ENCODE data around the gene ZBED3.
"Not testable (repeated sequence)": the region's sequence is repeated elsewhere in the genome, so short reads cannot be mapped to it uniquely, and the experiment has no call there.

Gene ZBED3, protein sequence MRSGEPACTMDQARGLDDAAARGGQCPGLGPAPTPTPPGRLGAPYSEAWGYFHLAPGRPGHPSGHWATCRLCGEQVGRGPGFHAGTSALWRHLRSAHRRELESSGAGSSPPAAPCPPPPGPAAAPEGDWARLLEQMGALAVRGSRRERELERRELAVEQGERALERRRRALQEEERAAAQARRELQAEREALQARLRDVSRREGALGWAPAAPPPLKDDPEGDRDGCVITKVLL

DNA sequence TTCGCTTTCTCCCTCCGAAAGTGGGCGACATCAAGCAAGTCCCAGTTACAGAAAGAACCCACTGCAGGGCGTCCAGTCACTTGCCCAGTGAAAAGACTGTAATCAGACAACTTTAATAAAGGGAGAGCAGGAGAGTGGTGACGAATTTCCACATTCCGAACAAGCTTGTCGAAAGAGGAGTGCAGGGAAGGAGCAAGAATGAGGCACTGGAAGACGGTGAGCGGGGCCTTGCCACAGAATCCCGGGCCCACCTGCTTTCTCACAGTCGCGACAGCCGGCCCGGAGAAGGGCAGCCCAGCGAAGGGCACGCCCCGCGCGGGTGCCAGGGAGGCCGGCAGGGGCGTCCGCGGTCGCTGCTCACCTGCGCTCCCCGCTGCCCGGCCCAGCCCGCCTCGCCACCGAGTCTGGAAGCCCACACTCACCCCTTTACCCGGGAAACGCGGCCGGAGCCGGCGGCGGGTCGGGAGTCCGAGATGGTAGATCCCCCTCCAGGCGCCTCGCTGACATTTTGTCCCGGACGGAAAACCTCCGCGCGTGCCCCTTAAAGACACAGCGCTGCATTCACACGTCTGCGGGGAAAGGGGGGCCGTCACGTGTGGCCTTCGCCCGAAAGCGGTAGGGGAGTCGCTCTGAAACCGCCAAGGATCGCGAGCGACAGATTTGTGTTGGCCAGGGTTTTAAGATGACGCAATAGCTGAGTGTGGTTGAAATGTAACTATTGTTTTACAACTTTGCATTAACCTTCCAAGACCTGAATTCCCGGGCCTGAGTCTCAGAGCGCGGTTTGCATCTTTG, at the start of gene ZBED3:
TSS of gene ZBED3 (minus strand) at position 597 of the 795 bp plus-strand sequence. CDS start 9,407 bp downstream, outside the sequence.
- peak; percentile 88 for DNase-seq

DNA sequence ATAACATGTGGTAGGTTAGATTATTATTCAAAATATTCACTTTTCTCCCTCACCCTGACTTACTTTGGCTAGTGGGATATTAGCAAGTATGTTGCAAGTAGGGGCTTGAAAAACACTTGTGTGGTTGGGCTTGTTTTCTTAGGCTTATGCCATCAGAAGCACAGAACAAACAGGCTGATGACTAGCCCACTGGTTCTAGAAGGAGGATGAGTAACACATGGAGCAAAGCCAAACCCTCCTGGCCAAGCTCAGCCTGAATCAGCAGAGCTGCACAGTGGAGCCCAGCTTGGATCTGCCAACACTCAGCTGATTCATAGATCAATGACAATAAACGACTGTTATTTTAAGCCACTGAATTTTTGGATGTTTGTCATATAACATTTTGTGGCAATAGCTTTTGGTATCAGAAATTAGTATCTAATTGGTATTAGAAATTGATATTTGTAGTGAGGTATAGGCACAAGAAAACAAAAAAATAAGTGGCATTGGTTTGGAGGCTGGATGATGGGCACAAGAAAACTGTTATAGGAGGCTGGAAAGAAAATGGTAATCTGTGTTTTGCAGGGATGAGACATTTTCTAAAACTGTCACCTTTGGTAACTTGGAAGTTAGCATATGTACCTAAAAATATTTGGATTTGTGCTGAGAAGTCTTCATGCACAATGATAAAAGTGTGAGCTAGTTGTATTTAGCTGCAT, 46.1 kb upstream of the ZBED3 start:
- no peak for DNase-seq

DNA sequence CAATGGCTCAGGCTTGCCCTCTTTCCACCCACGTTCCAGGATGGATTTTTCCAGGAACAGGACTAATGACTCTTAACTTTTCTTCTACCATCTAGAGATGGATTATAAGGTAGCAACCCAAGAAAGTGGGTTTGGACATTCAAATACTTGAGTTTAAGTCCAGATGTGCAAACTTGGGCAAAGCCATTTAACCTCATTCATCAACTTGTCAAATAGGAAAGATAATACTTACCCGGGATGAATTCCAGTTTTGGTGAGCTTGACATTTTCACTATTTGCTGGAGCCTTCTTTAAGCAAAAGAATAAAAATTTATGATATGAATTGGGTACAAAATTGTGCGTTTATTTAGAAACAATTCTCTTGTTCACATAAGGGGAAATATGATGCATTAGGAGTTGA, 44.3 kb upstream of the ZBED3 start:
- DNase-seq: no peak

DNA sequence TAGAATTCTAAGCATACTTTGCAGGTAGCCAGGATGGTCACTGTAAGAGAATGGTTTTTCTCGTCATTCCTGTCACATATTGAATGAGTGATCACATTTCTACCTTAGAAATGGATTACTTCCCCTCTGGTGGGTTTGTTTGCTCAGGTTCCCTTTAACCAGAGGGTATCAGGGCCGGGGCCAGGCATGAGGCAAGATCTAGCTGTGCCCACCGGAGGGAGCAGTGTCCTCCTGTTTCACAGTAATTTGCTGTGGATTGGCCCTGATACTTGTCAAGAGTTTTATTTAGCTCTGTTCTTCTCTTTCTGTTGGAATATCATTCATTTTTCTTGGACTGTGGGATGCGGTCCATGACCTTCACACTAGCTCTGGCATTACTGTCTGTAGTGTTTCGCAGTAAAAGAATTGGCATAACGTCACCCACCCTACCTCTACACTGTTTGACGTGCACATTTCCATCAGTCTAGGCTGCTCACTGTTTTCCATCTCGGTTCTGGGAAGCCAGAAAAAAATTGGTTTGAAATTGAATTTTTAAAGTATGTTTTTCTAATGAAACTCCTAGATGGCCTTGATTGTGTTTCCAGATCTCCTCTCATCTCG, 42.4 kb upstream of the ZBED3 start:
- peak; percentile 8 for DNase-seq

DNA sequence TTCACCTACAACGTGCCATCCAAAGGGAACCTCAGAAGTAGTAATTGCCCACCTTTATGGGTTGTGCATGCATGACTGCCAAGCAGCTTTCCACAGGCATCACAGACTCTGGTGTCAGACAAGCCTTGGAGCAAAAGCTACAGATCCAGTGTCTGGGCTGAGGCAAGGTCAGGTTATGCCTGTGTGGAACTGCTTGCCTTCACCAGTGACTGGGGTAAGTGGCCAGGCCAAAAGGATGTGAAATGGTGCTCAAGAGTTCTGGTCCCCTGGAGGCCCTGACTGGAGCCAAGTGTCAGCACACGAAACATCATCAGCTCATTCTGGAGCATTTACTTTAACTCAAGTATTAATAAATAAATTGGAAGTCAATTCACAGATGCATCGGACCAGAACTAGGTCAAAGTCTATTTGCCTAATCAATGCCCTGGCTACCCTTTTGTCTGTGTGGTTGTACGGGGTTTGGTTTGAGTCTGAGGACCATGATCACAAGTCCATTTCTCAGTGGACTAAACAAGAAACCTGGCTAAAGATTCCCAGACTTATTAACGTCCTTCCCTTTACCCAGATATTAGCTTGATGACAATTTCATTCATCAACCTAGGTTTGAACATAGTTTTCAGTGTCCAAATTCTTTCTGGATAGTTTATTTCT, 41.5 kb upstream of the ZBED3 start:
- DNase-seq: no peak

DNA sequence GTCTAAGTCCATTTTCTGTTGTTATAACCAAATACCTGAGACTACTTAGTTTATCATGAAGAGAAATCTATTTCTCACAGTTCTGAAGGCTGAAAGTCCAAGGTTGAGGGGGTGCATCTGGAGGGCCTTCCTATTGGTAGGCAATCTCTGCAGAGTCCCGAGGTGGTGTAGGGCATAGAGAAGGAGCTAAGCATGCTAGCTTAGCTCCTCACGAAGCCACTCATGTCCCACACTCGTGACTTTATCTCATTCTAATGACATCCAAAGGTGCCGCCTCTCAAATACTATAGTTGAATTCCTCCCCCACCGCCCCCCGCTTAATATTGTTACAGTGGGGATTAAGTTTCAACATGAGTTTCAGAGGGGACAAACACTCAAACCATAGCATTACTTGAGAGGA, 36.0 kb upstream of the ZBED3 start:
- no peak for DNase-seq

DNA sequence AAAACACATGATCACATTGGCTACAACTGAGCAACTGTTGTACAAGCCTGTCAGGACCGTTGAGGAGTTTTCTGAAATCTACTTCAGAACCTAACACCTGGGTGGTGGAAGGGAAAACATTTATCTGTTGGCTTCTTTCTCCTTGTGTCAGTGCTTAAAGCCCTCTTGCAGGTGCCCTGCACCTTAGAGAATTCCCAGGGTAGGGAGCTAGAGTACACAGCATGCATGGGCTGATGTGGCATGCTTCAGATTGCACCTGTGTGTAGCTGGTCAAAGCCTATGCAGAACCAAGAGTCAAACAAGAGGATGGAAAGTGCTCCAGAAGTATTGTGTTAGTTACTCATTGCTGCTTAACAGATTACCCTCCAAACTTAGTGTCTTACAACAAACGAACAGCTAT, 33.6 kb upstream of the ZBED3 start:
- DNase-seq: no peak

DNA sequence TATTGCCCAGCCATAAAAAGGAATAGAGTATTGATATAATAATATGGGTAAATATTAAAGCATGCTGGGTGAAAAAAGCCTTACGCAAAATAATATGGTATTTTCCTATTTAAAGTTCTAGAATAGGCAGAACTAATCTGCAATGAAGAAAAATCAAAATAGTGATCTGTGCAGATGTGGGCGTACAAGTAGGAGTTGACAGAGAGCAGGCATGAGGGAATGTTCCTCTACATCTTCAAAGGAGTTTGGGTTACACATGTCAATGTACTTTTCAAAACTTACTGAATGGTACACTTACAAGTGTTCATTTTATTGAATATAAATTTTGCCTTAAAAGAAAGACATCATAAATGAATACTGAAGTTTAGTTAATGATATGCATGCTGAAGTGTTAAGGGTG, 33.0 kb upstream of the ZBED3 start:
- DNase-seq: no peak

DNA sequence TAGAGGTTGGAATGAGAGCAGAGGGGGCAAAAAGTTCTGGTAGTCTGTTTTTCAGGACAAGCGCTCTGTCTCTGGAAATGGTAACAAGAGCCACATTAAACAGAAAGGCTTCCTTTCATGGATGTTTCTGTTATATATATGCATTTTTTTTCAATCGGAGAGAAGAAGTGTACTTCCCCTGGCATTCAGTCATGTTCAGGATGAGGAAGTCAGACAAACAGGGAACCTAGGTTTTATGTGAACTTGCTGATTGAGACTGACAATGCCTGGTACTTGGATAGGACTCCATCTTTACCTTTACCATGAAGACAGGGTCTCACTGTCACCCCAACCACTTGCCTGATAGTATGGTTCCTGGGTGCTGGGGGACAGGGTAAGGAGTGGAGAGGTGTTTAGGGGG, 30.1 kb upstream of the ZBED3 start:
- no peak for DNase-seq

DNA sequence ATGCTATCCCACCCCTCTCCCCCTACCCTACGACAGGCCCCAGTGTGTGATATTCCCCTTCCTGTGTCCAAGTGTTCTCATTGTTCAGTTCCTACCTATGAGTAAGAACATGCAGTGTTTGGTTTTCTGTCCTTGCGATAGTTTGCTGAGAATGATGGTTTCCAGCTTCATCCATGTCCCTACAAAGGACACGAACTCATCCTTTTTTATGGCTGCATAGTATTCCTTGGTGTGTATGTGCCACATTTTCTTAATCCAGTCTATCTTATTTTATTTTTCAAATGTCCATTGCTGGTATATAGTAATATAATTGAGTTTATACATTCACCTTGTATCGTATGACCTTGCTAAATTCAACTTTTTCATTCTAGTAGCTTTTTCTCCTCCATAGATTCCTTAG, 19.9 kb upstream of the ZBED3 start:
- not testable (repeated sequence) for DNase-seq

DNA sequence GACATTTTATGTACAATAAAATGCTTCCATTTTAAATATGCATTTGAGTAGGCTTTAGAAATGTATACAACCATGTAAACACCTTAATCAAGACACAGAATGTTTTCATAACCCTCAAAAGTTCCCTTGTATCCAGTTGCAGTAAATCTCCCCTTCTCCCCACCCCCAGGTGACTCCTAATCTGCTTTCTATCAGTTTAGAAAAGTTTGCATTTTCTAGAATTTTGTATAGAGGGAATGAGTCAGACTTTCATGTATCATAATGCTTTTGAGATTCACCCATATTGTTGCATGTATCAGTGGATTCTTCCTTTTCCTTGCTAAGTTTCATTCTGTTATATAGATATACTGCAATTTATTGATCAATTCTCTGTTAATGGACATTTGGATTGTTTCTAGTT, 17.7 kb upstream of the ZBED3 start:
- DNase-seq: no peak

DNA sequence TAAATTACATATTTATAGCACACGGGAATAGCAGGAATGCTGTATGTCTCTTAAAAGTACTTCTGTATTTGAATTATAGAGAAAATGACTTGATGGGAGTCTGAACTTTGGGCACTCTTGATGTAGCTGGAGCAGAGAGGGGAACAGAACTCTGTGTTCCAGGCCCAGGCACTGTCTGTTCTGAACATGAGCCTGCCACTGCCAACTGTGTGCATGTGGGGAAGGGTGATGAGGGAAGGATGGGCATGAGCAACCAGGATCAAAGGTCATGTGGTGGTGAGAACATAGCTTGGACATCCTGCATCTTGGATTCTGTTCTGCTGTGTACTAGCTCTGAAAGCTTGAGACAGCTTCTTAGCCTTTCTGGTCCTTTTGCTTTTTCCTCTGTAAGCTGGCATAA, 16.4 kb upstream of the ZBED3 start:
- DNase-seq: no peak

DNA sequence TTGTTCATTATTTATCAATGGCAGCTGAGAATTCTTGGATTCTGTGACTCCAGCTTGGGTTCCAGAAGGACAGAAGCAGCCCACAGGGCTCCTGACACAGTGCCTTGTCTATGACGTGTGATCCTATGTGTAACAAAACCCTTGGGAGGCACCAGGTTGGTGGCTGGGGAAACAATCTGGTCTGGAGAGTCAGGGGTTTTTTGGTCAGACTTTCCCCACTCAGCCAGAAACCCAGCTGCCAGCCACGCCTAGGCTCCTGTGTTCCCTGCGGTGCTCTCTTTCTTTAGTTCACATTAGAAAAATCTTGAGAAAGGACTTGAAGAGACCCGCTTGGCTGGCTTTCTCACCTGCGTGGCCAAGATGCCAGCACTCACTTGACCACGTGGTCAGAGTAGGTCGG, 15.5 kb upstream of the ZBED3 start:
- DNase-seq: no peak

DNA sequence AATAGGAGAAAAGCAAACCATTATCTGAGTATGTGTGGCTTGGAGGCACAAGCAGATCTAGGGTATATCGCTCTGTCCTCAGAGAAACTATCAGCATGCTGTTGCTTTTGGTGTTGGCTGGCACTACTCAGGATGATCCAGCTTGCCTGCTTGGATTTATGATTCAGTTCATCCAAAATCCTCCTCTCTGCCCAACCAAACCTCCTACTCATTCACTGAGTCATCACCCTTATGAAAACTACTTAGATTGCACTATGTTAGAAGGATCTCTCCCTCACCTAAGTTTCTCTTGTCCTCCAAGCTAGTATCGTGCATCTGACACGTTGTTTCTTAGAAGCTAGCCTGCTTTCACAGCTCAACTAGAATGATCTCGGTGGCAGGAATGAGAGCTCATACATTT, 14.2 kb upstream of the ZBED3 start:
- no peak for DNase-seq

DNA sequence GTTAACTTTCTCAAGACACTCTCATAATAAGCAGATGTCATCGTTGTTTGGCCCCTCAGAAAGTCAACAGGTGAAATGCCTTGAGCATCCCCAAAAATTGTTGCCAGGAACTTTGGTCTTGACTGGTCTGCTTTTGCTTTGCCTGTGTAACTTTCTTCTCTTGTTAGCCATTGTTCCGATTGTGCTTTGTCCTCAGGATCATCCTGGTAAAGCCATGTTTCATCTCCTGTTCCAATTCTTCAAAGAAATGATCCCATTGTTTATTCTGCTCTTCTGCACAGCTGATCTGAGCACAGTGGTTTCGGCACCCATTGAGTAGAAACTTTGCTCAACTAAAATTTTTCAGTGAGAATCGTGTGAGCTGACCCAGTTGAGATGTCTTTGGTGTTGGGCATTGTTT, 8.1 kb upstream of the ZBED3 start:
- no peak for DNase-seq

DNA sequence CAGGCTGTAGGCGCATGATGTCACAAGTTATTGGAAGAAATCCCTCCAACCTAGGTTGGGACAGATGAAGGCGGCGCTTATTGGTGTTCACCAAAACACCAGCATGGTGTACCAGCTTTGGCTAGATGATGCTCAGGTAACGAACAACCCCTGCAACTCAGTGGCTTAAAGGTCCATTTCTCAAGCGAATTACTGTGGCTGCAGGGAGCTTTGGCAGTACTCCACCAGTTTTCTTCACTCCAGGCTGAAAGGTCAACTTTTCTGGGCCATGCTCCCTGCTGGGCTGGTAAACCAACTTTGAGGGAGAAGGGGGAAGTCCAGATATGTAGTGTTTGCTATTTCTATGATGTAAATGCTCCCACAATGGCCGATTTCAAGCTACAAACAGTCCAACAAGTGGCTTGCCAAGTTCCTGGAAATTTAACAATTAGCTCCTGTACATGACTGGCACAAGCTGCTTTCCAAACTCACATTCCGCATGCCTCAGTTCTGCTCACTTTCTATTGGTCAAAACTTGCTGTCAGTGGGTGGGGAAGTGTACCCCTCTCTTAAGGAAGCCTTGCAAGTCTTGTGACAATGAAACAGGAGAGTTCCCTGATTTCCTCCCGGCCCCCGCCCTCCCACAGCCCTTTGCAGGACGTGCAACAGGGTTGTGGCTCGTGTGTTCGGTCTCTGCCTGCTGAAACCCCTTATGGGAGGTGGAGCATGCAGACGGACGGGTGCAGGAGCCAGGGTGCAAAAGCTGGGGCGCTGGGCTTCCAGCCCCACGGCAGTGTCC, 588 bp upstream of the ZBED3 start:
- DNase-seq: peak; percentile 60

DNA sequence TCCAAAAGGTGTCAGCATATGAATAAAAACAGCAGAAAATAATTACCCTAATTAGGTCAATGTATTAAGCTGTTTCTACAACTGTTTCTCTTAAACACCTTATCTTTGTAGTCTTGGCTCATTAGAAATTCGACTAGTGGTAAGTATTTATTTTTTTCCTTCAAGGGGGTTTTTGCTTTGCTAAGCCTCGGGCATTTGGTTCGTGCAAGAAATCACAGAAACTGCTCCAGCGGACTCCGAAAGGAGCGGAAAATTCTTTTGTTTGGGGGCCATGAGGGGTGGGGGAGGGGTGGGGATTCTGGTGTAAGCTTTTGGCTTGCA, 757 bp downstream of the ZBED3 start:
- DNase-seq: no peak

DNA sequence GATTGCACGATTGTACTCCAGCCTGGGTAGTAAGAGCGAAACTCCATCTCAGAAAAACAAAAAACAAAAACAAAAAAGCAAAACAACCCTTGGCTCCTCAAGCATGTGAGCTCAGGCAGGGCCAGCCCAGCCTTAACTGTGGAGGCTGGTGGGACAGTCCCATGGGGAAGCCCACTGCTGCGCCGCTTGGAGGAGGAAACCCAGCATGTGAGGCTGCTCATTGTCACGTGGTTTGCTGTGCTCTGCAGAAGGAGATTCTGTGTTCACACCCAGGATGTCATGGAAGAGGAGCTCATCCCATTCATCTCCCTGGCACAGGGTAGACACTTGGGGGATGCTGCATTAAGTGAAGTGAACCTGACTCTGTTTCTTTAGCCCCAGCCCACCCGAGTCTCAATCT, 4.0 kb downstream of the ZBED3 start:
- no peak for DNase-seq

DNA sequence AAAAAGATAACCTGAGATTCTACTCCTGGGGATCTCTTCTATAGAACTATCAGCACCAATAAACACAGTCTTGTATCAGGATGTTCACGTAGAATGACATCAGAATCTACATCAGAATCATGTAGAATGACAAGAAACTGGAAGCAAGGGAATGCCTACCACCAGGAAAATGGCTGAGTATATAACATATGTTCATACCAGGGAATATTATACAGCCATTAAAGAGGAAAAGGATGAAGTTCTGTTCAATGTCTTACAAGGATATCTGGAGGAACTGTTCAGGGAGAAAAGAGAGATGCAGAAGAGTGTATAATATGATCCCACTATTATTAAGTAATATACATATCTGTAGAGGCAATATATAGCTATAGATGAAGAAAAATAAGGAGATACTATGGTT, 4.8 kb downstream of the ZBED3 start:
- DNase-seq: no peak

DNA sequence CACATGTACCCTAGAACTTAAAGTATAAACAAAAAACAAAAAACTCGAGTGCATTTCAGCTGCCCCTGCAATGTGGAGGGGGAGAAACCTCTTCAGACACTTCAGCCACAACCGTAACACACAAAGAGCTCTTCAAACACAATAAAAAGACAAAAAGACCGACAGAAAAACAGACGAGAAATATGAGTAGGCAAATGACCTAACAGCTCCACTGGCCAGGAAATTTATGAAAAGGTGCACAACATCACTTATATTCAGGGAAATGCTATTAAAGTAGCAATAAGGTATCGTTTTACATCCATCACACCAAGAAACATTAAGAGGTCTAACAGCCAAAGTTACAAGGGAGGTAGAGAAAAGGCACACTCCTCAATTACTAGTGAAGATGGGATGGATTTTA, 6.2 kb downstream of the ZBED3 start:
- DNase-seq: no peak

DNA sequence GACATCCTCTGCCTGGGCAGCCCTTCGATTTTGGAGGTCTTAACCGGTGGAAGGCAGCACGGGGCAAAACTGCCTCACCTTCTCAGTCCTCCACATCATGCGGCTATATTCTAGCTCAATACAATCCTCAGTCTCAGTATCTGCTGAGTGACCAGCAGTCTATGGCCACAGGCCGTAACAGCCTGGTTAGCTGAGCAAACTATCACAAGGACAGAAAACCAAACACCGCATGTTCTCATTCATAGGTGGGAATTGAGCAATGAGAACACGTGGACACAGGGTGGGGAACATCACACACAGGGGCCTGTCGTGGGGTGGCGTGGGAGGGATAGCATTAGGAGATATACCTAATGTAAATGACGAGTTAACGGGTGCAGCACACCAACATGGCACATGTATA, 6.6 kb downstream of the ZBED3 start:
- not testable (repeated sequence) for DNase-seq

DNA sequence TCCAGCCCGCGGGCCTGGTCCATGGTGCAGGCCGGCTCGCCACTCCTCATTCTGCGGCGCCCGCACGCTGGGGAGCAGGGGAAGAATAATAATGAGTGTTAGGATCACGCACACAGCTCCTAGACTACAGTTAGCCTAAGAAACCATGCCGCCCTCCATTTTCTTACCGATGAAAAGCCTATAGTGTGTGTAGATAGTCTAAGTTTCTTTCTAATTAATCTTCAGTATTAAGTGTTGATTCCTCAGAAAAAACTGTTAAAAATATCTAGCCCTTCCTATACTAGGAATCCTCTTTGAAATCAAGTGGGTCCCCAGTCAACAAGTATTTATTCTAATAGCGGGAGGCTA, 9.3 kb downstream of the ZBED3 start:
- no peak for DNase-seq
